ENCODE results near the gene PALLD. TPM values are rescaled to one million over a fixed set of nuclear protein-coding genes. Genes with fewer than 3 reads are reported as not detected.
A peak's percentile ranks its signal among the peaks of the same experiment; 100 is the strongest.

The PALLD gene
- polyA plus RNA-seq, 3 donors: 6.1 to 11.8 (median 9.9) TPM

DNA sequence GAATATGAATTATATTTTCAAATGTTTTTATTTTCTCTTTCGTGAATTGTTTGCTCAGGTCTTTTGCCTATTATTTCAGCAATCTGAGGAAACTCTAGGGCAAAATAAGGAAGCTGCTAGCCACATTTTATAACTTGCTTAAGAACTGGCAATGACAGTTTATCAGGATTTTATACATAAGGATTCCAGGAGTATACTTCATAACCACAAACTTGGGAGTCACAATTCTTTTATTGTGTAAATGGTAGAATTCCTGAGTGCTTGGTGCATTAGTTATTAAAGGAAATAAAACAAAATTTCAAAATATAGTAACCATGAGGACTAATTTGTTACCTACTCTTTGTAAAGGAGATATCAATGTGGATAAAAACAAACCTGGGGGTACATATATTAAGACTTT lies 54.4 kb downstream of the PALLD start:
- no peak for TF ChIP-seq CTCF (IDR thresholded peaks at IDR 0.05)
- no CpG with 5 or more reads among the region's 1 CpG for WGBS (ENCODE audit: insufficient coverage)
- Histone ChIP-seq H3K4me3 (replicated peaks in 1 of 3; ENCODE audit: low read depth in 2 of 3, low read length in 3 of 3) (no peak overlapping the region), H3K9ac (ENCODE audit: insufficient read depth, low read length, poor library complexity, severe bottlenecking) (no peak overlapping the region), H2AFZ (ENCODE audit: insufficient read depth, low read depth, low read length, poor library complexity, severe bottlenecking) (no peak overlapping the region), H4K20me1 (ENCODE audit: insufficient read depth, low read length) (no peaks in the 10 kb centered on the region), H3K79me2 (ENCODE audit: insufficient read depth, low read length) (no peaks in the 10 kb centered on the region), H3K36me3 (replicated peaks in 1 of 2; ENCODE audit: control insufficient read depth in 1 of 2, insufficient read depth in 2 of 2, low read length in 2 of 2) (no peaks in the 10 kb centered on the region), H3K4me1 (ENCODE audit: control insufficient read depth in 1 of 2, insufficient read depth in 2 of 2, low read length in 2 of 2) (no peaks in the 10 kb centered on the region), H3K27me3 (ENCODE audit: control insufficient read depth in 2 of 2, insufficient read depth in 2 of 2, low read length in 2 of 2) (no peaks in the 10 kb centered on the region), H3K27ac (ENCODE audit: low read depth in 1 of 2, low read length in 2 of 2) (no peak overlapping the region), H3K9me3 (replicated peaks in 1 of 2; ENCODE audit: control insufficient read depth in 1 of 2, insufficient read depth in 1 of 2, low read length in 2 of 2) (no peaks in the 10 kb centered on the region), H3K4me2 (replicated peaks; ENCODE audit: extremely low read depth, low read length, poor library complexity, severe bottlenecking) (no peak overlapping the region)
- H3K9me3 Mint-ChIP-seq: peaks cover 0 to 1% (median 0%) of the 10 kb centered on the region in 7 donors
- intact Hi-C loops (cut with micrococcal nuclease): loop anchor here in 1 of 2 donors (10.0 kb wide), 1 partner anchor 366 kb away; no protein-coding TSS in a partner anchor
- H3K36me3 Mint-ChIP-seq: no peaks in the 10 kb centered on the region
- peaks cover 0 to 3% (median 0%) of the 10 kb centered on the region in 3 donors for H3K27me3 Mint-ChIP-seq (ENCODE audit: low read depth in 3 of 3)
- H3K27ac Mint-ChIP-seq: no peak overlapping the region
- no peak overlapping the region for H3K4me3 Mint-ChIP-seq
- H3K4me1 Mint-ChIP-seq: peaks cover 3% of the 10 kb centered on the region
- DNase-seq: no peak

DNA sequence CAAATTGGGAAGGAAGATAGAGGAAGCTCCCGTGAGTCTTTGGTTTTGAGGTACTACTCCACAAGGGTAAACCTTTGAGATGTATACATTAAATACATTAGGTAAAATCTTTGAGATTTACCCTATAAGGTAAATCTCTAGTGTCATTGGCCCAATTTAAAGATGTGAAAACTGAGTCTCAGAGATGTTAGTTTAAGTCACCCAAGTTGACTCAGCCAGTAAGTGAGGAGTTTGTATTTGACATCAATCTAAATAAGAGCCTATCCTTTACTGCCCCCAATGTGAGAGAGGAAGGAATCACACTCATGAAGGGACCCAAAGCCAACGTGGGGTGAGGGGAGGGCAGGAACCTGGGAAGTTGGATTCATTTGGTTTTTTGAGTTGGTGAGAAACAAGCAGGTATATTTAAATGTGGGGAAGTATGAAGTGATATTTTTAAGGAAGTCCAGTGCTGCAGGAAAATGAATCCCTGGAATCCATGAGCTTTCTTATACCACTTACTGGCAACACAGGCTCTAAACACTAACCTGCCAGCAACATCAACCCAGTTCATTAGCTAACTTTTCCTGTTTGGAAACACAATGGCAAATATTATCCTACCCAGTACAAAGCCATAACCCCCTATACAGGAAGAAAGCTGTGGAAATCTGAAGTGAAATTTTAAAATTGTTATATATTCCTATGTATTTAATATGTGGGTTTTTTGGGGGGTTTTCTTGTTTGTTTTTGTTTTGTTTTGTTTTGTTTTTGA lies 55.3 kb downstream of the PALLD start:
- Histone ChIP-seq H4K20me1 (ENCODE audit: insufficient read depth, low read length) (no peaks in the 10 kb centered on the region), H3K36me3 (replicated peaks in 1 of 2; ENCODE audit: control insufficient read depth in 1 of 2, insufficient read depth in 2 of 2, low read length in 2 of 2) (no peaks in the 10 kb centered on the region), H3K4me1 (ENCODE audit: control insufficient read depth in 1 of 2, insufficient read depth in 2 of 2, low read length in 2 of 2) (no peaks in the 10 kb centered on the region), H3K27ac (ENCODE audit: low read depth in 1 of 2, low read length in 2 of 2) (no peak overlapping the region), H3K79me2 (ENCODE audit: insufficient read depth, low read length) (no peaks in the 10 kb centered on the region), H3K9ac (ENCODE audit: insufficient read depth, low read length, poor library complexity, severe bottlenecking) (no peak overlapping the region), H3K9me3 (replicated peaks in 1 of 2; ENCODE audit: control insufficient read depth in 1 of 2, insufficient read depth in 1 of 2, low read length in 2 of 2) (no peaks in the 10 kb centered on the region), H2AFZ (ENCODE audit: insufficient read depth, low read depth, low read length, poor library complexity, severe bottlenecking) (no peak overlapping the region), H3K27me3 (ENCODE audit: control insufficient read depth in 2 of 2, insufficient read depth in 2 of 2, low read length in 2 of 2) (no peaks in the 10 kb centered on the region), H3K4me2 (replicated peaks; ENCODE audit: extremely low read depth, low read length, poor library complexity, severe bottlenecking) (no peak overlapping the region), H3K4me3 (replicated peaks in 1 of 3; ENCODE audit: low read depth in 2 of 3, low read length in 3 of 3) (no peak overlapping the region)
- no peaks in the 10 kb centered on the region for H3K36me3 Mint-ChIP-seq
- H3K27ac Mint-ChIP-seq: peak overlapping the region in 1 of 7 donors; percentile 3
- DNase-seq: peak; percentile 15 to 43 (median 26)
- H3K9me3 Mint-ChIP-seq: peaks cover 0 to 1% (median 0%) of the 10 kb centered on the region in 7 donors
- no peak overlapping the region for H3K4me3 Mint-ChIP-seq
- WGBS (ENCODE audit: insufficient coverage): no CpG with 5 or more reads among the region's 2 CpGs
- intact Hi-C loops (cut with micrococcal nuclease): loop anchor here in 1 of 2 donors (10.0 kb wide), 1 partner anchor 367 kb away; no protein-coding TSS in a partner anchor
- H3K27me3 Mint-ChIP-seq (ENCODE audit: low read depth in 3 of 3): peaks cover 0 to 3% (median 0%) of the 10 kb centered on the region in 3 donors
- peaks cover 3% of the 10 kb centered on the region for H3K4me1 Mint-ChIP-seq
- TF ChIP-seq CTCF (IDR thresholded peaks at IDR 0.05): peak; percentile 41

All from CD14-positive monocyte (primary cell).